ENCODE data around the gene CTBP1. TPM values are rescaled to one million over a fixed set of nuclear protein-coding genes. Genes with fewer than 3 reads are reported as not detected.

CTBP1 gene
- polyA plus RNA-seq, 3 donors = 172 to 181 (median 176) TPM

DNA sequence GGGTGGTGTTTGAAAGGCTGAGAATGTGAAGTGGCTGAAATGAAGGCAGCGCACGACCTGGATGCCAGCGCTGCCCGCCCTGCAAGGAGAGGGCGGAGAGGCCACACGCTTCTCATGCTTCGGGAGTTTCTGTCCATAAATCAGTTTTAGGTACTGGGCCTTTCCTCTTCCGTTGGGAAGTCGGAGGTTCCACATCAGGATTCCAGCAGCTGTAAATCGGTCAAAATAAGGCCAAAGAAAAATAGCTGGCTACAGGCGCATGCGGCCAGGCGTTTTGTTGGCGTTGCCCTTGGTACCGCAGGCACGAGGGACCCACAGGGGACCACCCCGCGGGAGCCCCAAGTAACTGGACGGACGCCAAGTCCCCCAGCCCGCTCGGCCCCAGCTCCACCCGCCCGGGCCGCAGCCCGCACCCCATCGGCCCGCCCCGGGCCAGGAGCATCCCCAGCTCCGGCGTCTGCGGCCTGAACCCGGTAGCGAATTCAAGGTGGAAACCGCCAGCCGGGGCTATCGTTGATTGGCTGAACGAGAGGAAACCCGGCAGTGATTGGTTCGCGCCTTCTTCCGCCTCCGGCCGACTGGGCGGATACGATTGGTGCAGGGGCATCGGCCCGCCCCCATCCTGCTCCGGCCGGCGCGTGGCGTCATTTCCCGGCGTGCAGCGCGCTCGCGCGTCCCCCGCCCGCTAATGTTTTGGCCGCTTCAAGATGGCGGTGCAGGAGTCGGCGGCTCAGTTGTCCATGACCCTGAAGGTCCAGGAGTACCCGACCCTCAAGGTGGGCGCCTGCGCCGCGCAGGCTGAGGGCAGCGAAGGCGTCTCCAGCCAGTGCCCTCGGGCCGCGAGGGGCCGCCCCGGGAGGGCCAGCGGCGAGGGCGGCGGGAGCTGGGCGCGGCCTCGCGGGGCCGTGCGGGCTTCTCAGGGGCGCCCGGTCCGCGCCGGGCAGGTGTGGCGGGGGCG is 40.6 kb upstream of the CTBP1 start, which contains the start of gene MAEA:
Gene MAEA, plus strand, starts transcription at position 685 of the 958 bp plus-strand sequence. Its CDS starts 23 bp downstream, at position 708.
- DNase-seq = peak; percentile 96

- no peak for DNase-seq
These were observed 39.9 kb upstream of the CTBP1 start for GRCh38 chr4:1288786-1289185.

- DNase-seq = no peak
These were observed 37.0 kb upstream of the CTBP1 start for GRCh38 chr4:1285790-1286553.

DNA sequence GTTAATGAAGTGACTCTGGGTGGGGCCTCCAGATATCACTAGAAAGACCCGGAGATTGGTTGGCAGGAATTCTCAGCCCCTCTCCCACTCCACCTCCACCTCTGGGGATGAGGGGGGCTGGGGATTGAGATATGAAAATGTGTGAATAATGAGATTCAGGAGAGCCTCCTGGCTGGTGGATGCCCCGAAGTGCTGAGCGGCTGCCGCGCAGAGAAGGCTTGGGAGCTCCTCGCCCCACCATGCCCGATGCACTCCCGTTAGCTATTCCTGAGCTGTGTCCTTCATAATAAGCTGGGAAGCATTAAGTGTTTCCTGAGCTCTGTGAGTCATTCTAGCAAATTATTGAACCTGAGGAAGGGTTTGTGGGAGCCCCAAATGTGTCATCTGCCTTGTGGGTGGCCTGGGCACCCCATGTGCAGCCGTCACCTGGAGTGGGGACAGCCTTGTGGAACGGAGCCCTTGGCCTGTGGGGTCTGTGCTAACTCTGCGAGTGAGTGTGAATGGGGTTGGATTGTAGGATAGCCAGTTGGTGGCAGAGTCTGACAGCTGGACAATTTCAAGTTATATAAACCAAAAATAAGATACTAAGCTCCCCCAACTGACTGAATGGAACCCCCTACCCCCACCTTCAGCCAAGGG is 36.3 kb upstream of the CTBP1 start:
- no peak for DNase-seq

- no peak for DNase-seq
These were observed 34.8 kb upstream of the CTBP1 start for GRCh38 chr4:1283711-1284110.

DNA sequence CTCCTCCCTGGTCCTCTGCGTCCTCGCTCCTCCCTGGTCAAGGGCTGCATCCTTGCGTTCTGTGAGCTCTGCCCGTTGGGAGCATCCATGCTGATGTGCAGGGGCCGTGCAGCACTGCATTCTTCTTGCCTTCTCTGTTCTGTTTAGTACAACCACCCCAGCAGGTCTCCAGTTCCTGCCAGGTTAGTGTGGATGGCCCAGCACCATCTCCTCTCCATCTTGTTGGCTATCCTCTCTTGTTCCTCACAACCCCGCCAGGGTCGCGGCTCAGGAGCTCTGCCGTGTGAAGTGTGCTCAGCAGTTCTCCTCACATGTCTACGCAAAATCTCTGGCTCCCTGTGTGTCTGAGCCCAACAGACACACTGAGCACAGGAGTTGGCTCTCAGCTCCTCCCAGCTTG is 30.3 kb upstream of the CTBP1 start:
- DNase-seq = no peak

DNA sequence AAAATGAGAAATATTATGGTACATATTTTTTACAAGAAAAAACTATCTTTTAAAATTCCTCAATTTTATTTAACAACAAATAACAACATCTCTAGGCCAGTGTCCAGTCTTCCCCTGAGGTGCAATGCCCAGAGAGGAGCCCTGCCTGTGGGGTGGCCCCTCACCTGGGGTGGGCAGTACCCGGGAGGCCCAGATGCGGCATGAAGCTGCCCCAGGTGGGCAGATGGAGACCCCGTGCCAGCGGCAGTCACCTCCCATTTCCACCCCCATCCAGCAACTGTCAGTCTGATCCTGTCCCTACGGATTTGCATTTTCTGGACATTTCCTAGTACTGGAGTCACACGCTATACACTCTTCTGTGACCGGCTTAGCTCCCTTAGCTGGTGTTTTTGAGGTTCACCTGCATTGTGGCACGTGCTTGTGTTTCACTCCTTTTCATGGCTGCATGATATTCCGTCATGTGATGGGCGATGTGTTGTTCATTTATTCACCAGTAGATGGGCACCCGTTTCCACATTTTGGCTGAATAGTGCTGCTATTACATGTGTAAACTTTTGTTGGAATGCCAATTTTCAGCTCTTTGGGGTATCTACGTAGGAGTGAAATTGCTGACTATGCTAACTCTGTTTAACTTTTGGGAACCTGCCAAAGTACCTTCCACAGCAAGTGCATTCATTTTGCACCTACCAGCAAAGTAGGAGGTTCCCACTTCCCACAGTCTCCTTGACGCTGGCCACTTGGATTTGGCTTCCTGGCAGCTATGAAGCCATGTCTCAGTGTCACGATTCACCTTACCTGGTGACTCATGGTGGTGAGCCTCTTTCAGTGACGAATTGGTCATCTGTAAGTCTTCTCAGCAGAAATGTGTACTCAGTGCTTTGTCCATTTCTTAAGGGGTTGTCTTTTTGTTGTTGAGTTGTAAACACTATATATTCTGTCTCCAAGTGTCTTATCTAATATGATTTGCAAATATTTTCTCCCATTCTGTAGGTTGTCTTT is 29.0 kb upstream of the CTBP1 start:
- no peak for DNase-seq

DNA sequence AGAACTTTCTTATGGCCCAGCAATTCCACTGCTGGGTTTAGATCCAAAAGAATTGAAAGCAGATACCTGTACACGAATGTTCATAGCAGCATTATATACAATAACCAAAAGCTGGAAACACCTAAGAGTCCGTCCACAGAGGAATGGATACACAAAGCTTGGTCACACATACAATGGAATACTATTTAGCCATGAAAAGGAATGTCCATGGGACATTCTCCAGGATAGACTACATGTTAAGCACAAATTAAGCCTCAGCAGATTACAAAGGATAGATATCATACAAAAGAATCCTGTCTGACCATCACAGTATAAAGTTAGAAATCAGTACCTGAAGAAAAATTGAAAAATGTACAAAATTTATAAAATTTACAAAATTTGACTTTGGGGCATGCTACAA is 28.1 kb upstream of the CTBP1 start:
- DNase-seq = no peak

GRCh38 chr4:1274871-1275270 is 25.9 kb upstream of the CTBP1 start:
- DNase-seq = no peak

GRCh38 chr4:1271686-1272085 is 22.8 kb upstream of the CTBP1 start:
- DNase-seq = no peak

- no peak for DNase-seq
These were observed 20.3 kb upstream of the CTBP1 start for GRCh38 chr4:1269209-1269608.

DNA sequence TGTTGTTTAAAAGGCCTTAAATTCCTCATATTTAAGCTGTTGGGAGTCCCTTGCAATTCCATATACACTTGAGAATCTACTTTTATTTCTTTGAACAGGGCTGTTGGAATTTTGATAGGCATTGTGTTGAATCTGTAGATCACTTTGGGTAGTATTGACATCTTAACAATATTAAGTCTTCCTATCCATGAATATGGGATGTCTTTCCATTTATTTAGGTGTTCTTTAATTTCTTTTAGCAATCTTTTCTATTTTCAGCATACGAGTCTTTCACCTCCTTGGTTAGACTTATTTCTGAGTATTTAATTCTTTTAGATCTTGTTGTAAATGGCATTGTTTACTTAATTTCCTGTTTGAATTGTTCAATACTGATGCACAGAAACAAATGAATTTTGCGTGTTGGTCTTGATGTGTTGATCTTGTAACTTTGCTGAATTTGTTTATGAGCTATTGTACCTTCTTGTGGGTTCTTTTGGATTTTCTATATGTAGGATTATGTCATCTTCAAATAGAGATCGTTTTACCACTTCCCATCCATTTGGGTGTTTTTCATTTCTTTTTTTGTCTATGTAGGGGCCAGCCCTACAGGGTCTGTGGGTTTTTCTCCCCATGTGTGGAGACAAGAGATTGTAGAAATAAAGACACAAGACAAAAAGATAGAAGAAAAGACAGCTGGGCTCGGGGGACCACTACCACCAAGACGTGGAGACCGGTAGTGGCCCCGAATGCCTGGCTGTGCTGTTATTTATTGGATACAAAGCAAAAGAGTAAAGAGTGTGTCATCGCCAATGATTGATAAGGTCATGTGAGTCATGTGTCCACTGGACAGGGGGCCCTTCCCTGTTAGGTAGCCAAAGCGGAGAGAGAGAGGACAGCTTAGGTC is 18.2 kb upstream of the CTBP1 start:
- no peak for DNase-seq

GRCh38 chr4:1265351-1265750 is 16.4 kb upstream of the CTBP1 start:
- no peak for DNase-seq

GRCh38 chr4:1264942-1265341 is 16.0 kb upstream of the CTBP1 start:
- DNase-seq = no peak

- no peak for DNase-seq
These were observed 12.4 kb upstream of the CTBP1 start for GRCh38 chr4:1261107-1261928.

DNA sequence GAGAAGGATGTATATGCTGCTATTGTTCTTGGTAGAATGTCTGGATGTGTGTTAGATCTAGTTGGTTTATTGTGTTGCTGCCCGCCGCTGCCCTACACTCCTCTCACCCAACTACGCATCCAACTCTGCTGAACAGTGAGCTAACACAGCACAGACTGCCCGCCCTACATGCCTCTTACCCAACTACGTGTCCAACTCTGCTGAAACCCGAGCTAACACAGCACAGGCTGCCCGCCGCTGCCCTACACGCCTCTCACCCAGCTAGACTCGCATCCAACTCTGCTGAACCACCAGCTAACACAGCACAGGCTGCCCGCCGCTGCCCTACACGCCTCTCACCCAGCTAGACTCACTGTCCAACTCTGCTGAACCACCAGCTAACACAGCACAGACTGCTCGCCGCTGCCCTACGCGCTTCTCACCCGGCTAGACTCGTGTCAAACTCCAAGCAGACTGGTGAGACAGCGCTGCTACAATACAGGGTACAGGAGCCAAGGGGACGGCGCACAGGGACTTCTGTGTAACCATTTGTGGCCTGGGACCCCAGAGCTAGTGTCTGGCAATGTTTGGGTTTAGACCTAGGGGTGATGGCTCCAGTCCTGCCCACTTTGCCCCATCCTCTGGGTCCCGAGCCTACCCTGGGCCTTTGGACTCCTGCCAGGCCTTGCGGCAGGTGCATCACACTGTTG is 11.6 kb upstream of the CTBP1 start:
- no peak for DNase-seq

DNA sequence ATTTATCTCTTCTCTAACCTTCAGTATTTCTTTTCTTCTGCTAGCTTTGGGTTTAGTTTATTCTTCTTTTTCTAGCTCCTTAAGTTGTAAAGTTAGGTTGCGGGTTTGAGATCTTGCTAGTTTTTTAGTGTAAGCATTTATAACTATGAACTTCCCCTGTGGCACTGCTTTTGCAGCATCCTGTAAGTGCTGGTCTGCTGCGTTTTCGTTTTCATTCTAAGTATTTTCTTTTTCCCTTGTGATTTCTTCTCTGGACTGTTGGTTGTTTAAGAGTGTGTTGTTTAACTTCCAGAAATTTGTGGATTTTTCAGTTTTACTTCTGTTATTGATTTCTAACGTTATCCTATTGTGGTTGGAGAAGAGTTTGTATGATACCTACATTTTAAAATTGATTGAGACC is 11.0 kb upstream of the CTBP1 start:
- DNase-seq = no peak

- DNase-seq = no peak
These were observed 9.5 kb upstream of the CTBP1 start for GRCh38 chr4:1258457-1258856.

- DNase-seq = no peak
These were observed 6.8 kb upstream of the CTBP1 start for GRCh38 chr4:1255699-1256098.

Measured in renal pelvis (tissue), 4 donors.